ENCODE results near the gene IGLL5. TPM values are rescaled to one million over a fixed set of nuclear protein-coding genes. Genes with fewer than 3 reads are reported as not detected.

The IGLL5 gene
- total and polyA plus RNA-seq, 11 donors, result 0.23 to 2.6 (median 0.78) TPM; not detected in 4

GRCh38 chr22:22867996-22868715 lies 19.5 kb upstream of the IGLL5 start:
- Histone ChIP-seq H3K9me3 (no peaks in the 10 kb centered on the region), H3K4me3 (no peak overlapping the region), H3K27me3 (peaks cover 0 to 19% (median 0%) of the 10 kb centered on the region in 9 donors), H3K36me3 (no peaks in the 10 kb centered on the region), H3K27ac (no peak overlapping the region), H3K4me1 (peaks cover 0 to 21% (median 0%) of the 10 kb centered on the region in 12 donors)
- no peak for DNase-seq
- TF ChIP-seq POLR2A (IDR thresholded peaks at IDR 0.05) (no peak), CTCF (IDR thresholded peaks at IDR 0.05) (no peak)
- WGBS, 4 donors, result 81 to 94% (median 81%) methylated on average over 6 of the region's 6 CpGs
- ATAC-seq, result no peak
- intact Hi-C loops (cut with DNase I), result no loop called here

GRCh38 chr22:22870577-22871404 lies 16.8 kb upstream of the IGLL5 start:
- Histone ChIP-seq H3K4me1 (peaks cover 0 to 15% (median 0%) of the 10 kb centered on the region in 12 donors), H3K9me3 (peaks cover 0 to 15% (median 9%) of the 10 kb centered on the region in 12 donors), H3K36me3 (no peaks in the 10 kb centered on the region), H3K4me3 (no peak overlapping the region), H3K27me3 (peaks cover 0 to 21% (median 0%) of the 10 kb centered on the region in 9 donors), H3K27ac (no peak overlapping the region)
- TF ChIP-seq CTCF (IDR thresholded peaks at IDR 0.05) (no peak), POLR2A (IDR thresholded peaks at IDR 0.05) (no peak)
- no peak for DNase-seq
- ATAC-seq, result no peak
- intact Hi-C loops (cut with DNase I), result no loop called here
- WGBS, 4 donors, result 63 to 70% (median 66%) methylated on average over 8 of the region's 8 CpGs

- Histone ChIP-seq H3K9me3 (peaks cover 0 to 15% (median 9%) of the 10 kb centered on the region in 12 donors), H3K4me1 (peaks cover 0 to 7% (median 0%) of the 10 kb centered on the region in 12 donors), H3K36me3 (no peaks in the 10 kb centered on the region), H3K27me3 (peaks cover 0 to 21% (median 0%) of the 10 kb centered on the region in 9 donors), H3K4me3 (no peak overlapping the region), H3K27ac (no peak overlapping the region)
- ATAC-seq (no peak), DNase-seq (no peak)
- TF ChIP-seq CTCF (IDR thresholded peaks at IDR 0.05) (no peak), POLR2A (IDR thresholded peaks at IDR 0.05) (no peak)
- intact Hi-C loops (cut with DNase I), result no loop called here
- 86 to 89% (median 88%) methylated on average over 9 to 10 of the region's 10 CpGs for WGBS, 4 donors
These were observed 15.9 kb upstream of the IGLL5 start for GRCh38 chr22:22871536-22872278.

All from heart left ventricle (tissue), 16 donors.